IPS-NIHi11 (cell line): ENCODE results near the gene QKI.

Source experiments
- DNase-seq: peaks from one replicate; pipeline ENCODE4 v3.0.0; 2012; ENCODE audit warnings: mixed read lengths, low spot score

The QKI gene

DNA sequence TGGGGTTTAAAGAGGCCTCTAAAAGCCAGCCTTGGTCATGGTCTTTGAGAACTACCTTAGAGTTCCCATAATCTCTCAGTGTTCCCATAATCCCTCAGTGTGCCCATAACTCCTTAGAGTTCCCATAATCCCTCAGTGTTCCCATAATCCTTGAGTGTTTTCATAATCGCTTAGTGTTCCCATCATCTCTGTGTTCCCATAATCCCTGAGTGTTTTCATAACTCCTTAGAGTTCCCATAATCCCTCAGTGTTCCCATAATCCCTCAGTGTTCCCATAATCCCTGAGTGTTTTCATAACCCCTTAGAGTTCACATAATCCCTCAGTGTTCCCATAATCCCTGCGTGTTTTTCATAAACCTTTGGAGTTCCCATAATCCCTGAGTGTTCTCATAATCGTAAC is 199.2 kb downstream of the QKI start:
- no peak for DNase-seq

- no peak for DNase-seq
Observed at GRCh38 chr6:163616452-163616851, 201.9 kb downstream of the QKI start.

GRCh38 chr6:163617549-163617948 is 203.0 kb downstream of the QKI start:
- DNase-seq, result no peak

DNA sequence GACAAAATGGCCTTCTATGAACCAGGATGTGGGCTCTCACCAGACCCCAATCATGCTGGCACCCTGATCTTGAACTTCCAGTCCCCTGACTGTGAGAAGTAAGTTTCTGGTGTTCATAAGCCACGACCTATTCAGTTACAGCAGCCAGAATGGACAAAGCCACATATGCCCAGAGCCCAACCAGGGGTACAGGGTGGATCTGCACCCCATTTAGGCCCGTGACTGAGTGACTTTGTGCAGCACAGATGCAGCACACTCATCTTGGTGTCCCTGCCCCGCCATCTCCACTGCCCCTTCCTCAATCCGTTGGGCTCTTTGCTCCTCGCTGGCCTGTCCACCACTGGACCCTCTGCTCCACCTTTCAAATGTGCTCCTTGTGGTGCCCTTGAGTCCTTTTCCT is 205.6 kb downstream of the QKI start:
- DNase-seq, result no peak

DNA sequence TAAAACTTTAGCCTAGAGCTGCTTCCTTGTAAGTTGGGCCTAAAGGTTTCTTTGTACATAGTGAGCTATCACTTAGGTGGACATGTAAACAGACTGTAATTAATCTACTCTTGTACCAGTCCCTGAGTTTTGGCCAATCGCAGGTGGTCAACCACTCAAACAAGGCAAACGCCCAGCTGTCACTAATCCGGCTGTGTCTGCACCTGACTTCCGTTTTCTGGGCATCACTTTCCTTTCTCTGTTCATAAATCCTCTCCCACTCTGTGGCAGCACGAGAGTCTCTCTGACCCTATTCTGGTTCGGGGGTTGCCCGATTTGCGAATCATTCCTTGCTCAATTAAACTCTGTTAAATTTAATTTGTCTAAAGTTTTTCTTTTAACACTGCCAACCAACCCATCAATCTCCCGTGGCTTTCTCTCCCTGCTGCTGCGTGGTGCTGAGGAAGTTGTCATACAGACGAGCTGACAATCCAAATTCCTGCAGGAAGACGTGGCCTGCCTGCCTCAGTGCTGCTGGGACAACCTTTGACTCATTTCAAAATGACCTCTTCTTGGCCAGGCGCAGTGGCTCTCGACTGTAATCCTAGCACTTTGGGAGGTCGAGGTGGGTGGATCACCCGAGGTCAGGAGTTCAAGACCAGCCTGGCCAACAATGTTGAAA is 206.3 kb downstream of the QKI start:
- no peak for DNase-seq

DNA sequence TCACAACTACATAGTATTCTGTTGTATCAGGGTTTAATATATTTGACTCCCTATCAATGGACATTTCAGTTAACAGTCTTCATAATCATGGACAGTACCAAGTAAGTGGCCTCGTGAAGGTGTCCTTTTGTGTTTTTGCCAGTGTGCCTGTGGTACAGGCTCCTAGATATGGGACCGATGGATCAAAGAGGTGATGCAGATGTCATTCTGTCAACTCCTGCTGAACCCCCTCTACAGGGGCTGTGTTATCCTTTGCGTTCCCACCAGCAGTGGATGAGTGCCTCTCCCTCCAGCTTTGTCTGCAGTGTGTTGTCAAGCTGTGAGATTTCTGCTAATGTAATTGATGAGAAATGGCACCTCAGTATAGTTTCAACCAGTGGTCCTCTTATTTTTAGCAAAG is 210.7 kb downstream of the QKI start:
- no peak for DNase-seq

- peak; percentile 33 for DNase-seq
Observed at GRCh38 chr6:163626073-163626867, 211.8 kb downstream of the QKI start.

GRCh38 chr6:163627274-163628062 is 212.9 kb downstream of the QKI start:
- no peak for DNase-seq
